ENCODE data around the gene LDHD.

DNA sequence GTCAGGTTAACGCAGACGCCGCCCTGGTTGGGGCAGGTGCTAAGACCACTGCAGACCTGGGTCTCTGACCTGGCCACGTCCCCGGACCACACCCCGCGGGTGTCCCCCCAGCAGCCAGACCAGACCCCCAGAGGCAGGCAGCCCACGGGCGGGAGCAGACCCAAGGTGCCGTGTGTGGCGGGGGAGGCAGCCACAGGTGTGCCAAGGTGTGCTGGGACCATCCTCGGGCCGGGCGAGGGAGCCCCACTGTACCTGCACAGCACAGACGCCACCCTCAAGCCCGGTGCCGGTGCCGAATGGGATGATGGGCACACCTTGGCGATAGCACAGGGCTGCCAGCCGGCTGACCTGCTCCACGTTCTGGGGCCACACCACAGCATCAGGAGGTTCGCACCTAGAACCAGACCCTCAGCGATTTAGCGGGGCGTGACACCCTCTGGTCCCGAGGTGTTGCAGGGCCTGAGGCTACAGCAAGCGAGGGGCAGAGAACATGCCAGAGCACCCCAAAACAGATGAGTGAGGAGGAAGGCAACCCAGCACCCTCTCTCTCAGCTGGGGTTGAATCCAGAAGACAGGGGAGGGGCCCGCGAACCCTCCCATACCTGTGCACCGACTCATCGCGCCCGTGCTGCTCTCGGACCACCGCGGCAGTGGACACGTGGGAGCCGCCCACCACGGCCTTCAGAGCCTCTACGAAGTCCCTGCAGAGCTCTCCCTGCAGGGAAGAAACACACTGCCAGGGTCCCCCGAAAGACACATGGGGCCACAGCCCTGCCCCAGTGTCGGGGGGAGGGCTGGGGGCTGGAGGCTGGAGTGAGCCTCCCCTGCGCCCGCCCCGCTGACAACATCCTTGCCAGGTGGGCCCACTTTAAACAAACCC lies 1.4 kb downstream of the LDHD start:
- no peak for TF ChIP-seq GABPA (IDR thresholded peaks at IDR 0.05; ENCODE audit: low read depth)
- TF ChIP-seq SPI1 (IDR thresholded peaks at IDR 0.05; ENCODE audit: borderline replicate concordance, low read depth): no peak
- TF ChIP-seq, protein P1, sequence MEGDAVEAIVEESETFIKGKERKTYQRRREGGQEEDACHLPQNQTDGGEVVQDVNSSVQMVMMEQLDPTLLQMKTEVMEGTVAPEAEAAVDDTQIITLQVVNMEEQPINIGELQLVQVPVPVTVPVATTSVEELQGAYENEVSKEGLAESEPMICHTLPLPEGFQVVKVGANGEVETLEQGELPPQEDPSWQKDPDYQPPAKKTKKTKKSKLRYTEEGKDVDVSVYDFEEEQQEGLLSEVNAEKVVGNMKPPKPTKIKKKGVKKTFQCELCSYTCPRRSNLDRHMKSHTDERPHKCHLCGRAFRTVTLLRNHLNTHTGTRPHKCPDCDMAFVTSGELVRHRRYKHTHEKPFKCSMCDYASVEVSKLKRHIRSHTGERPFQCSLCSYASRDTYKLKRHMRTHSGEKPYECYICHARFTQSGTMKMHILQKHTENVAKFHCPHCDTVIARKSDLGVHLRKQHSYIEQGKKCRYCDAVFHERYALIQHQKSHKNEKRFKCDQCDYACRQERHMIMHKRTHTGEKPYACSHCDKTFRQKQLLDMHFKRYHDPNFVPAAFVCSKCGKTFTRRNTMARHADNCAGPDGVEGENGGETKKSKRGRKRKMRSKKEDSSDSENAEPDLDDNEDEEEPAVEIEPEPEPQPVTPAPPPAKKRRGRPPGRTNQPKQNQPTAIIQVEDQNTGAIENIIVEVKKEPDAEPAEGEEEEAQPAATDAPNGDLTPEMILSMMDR (IDR thresholded peaks at IDR 0.05; ENCODE audit: insufficient read depth, low read length): no peak
- TF ChIP-seq, protein P2, sequence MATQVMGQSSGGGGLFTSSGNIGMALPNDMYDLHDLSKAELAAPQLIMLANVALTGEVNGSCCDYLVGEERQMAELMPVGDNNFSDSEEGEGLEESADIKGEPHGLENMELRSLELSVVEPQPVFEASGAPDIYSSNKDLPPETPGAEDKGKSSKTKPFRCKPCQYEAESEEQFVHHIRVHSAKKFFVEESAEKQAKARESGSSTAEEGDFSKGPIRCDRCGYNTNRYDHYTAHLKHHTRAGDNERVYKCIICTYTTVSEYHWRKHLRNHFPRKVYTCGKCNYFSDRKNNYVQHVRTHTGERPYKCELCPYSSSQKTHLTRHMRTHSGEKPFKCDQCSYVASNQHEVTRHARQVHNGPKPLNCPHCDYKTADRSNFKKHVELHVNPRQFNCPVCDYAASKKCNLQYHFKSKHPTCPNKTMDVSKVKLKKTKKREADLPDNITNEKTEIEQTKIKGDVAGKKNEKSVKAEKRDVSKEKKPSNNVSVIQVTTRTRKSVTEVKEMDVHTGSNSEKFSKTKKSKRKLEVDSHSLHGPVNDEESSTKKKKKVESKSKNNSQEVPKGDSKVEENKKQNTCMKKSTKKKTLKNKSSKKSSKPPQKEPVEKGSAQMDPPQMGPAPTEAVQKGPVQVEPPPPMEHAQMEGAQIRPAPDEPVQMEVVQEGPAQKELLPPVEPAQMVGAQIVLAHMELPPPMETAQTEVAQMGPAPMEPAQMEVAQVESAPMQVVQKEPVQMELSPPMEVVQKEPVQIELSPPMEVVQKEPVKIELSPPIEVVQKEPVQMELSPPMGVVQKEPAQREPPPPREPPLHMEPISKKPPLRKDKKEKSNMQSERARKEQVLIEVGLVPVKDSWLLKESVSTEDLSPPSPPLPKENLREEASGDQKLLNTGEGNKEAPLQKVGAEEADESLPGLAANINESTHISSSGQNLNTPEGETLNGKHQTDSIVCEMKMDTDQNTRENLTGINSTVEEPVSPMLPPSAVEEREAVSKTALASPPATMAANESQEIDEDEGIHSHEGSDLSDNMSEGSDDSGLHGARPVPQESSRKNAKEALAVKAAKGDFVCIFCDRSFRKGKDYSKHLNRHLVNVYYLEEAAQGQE (IDR thresholded peaks at IDR 0.05; ENCODE audit: insufficient replicate concordance, low read depth): no peak
- TF ChIP-seq POLR2AphosphoS5 (IDR thresholded peaks at IDR 0.05; ENCODE audit: low read depth): no peak

Measured in HL-60 (cell line).